ENCODE data around the gene SH3GLB1.
"Not testable (repeated sequence)": the region's sequence is repeated elsewhere in the genome, so short reads cannot be mapped to it uniquely, and the experiment has no call there.

Gene SH3GLB1

GRCh38 chr1:86704458-86704971 lies at the start of gene SH3GLB1:
TSS of gene SH3GLB1 (plus strand) at chr1:86704576. CDS start at chr1:86704900, 324 bp downstream.
- FAIRE-seq = no peak

DNA sequence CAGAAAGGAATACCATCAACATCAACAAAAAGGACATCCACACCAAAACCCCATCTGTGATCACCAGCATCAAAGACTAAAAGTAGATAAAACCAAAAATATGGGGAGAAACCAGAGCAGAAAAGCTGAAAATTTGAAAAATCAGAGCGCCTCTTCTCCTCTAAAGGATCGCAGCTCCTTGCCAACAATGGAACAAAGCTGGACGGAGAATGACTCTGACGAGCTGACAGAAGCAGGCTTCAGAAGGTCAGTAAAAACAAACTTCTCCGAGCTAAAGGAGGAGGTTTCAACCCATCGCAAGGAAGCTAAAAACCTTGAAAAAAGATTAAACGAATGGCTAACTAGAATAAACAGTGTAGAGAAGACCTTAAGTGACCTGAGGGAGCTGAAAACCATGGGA lies 46.0 kb upstream of the SH3GLB1 start:
- FAIRE-seq = not testable (repeated sequence)

DNA sequence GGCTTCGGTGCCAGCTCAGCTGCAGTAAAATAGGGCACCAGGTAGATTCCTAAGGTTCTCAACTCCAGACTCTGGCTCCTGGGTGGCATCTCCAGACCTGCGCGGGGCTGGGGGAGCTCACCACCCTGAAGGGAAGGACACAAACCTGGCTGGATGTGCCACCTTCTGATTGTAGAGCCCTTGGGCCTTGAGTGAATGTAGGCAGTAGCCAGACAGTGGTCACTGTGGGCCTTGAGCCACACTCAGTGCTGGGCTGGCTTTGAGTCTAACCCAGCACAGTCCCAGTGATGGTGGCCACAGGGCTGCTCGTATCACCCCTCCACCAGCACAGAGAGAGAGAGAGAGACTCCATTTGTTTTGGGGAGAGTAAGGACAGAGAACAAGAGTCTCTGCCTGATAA lies 38.0 kb upstream of the SH3GLB1 start:
- no peak for FAIRE-seq

DNA sequence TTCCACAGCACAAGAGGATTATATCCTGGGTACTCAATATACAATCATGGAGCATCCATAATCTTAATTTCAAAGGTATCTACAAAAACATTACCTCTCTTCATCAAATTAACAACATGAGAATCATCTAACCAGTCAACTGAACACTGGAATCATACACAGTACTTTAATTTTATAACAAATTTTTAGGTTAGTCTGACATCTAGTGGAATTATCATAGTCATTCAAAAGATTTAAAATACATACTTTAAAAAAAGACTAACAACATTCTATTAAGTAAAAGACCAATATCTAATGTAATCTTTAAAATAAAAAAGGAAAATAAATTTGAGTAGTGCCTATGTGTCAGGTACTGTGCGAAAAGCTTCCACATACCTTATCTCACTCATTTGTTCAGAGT lies 16.8 kb upstream of the SH3GLB1 start:
- FAIRE-seq = peak; percentile 98

GRCh38 chr1:86692641-86693040 lies 11.7 kb upstream of the SH3GLB1 start:
- FAIRE-seq = no peak

DNA sequence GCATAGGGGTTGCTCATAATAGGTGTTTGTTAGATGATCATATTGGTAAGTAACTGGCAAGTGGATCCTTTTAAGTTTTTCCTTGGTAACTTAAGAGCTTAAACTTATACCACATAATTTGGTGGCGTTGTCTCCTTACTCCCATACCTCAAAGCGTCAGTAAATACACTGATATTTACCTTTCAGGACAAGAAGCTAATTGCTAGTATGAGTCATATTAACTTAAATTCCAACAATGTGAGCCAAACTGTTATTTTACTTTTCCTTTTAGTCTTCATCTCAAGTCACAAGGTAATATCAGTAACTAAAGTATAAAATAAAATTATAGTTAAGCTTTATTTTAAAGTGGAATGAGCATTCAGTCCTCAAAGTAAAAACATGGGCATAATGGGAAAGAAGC lies 9.0 kb upstream of the SH3GLB1 start:
- FAIRE-seq = no peak

- FAIRE-seq = no peak
Measured at GRCh38 chr1:86696522-86696921, 7.9 kb upstream of the SH3GLB1 start.

DNA sequence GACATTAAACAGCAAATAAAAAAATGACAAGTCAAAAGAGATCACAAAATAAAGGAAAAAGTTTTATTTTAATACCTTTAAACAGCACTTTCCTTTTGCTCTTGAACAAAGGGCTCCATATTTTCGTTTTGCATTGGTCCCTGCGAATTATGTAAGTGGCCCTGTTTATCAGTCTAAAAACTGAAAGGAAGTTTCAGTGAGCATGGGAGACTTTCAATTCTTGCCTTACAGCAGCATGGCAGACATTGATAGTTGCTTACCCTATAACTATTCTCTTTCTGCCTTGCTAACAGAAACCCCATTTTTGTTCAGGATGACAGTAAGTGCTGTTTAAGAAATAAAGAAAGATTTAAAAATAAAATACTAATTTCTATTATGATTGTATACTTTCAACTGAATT lies 5.2 kb upstream of the SH3GLB1 start:
- FAIRE-seq = no peak

DNA sequence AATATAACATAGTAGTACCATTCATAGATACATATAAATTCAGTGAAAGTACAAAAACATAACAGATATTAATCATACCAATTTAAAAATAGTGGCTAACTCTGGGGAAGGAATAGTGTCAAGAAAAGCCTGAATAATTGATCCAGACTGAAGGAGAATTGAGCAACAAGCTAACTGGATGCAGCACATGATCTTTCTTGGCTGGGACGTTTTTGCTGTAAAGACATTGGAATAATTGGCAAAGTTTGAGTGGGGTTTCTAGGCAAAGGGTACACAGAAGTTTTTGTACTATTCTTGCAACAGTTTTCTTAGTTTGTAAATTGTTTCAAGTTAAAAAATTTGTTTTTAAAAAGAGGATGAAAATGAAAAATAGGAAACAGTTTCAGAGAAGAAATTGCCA lies 2.6 kb upstream of the SH3GLB1 start:
- no peak for FAIRE-seq

- FAIRE-seq = not testable (repeated sequence)
Measured at GRCh38 chr1:86702954-86703494, 1.4 kb upstream of the SH3GLB1 start.

DNA sequence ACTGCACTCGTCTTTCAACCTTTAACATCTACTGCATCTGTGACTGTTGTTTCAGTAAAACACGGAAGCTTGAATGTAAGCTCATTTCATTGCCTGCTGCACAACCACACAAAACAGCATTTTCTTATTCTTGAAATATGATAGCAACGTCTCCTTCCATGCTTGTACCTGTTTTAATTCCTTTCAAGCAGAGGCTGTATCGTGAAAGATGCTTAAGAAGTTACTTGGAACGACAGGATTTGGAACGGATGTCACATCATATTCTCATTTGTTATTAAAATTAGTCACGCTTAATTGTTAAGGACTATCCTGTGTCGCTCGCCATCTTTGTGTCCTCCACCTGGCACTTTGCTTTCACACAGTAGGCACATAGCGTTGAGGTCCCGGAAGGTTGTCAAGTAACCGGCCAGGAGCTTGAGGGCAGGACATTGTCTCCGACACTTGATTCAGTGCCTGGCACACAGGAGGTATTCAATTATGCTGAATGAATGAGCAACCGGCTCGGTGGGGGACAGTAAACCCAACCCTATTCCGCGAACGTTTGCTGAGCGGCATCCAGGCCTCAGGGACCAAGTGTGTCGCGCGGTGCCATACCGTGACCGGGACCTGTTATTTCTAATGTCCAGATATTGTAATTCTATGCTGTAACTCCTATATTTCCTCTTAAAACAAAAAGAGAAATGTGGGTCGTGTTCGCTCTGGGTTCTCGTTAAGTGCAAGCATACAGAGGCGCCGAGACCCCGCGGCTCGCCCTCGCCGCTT lies 499 bp upstream of the SH3GLB1 start:
- FAIRE-seq = no peak

GRCh38 chr1:86704972-86705664 lies 742 bp downstream of the SH3GLB1 start:
- FAIRE-seq = no peak

DNA sequence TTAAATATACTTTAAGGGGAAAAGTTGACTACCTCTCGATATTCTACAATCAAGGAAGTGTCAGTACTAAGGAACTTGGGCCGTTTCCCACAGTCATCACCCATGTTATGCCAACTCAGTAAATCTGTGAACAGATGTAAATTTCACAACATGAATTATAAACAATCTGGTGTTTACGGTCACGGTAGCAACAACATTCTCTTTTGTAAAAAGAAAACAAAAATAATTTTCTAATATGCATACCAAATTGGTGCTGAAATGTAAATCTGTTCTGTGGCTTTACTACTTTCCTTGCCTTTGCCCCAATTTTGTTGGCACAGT lies 1.2 kb downstream of the SH3GLB1 start:
- no peak for FAIRE-seq

GRCh38 chr1:86706018-86706635 lies 1.8 kb downstream of the SH3GLB1 start:
- FAIRE-seq = no peak

GRCh38 chr1:86708920-86709319 lies 4.5 kb downstream of the SH3GLB1 start:
- no peak for FAIRE-seq

DNA sequence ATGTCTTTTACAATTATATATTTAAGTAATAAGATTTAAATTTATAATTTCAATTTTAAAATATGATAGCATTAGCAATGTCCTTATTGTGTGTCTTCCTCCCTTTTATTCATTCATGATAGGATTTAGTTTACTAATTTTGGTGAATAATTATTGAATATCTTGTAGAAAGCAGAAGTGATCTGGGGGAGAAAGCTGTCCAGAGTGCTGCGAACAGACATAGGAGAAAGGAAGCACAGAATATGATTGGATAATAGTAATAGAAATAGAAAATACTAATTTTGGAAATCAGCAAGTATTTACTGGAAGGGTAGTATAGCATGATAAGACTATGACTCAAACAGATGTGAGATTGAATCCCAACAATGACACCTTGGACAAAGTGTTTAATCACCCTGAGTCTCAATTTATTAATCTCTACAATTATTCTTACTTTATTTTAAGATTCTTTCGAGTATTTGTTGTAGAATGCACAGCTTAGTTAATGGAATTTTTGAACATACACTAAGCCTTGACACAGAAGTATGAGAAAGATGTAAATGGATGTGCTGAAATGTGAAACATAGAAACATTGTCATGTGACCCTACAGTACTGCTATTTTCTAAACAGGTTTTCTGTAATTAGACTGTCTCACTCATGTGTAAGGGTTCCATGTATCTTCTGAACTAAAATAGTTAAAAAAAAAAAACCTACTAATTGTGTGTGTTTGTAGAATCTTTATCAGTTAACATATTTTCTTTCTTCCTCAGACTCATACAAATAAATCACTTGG lies 7.9 kb downstream of the SH3GLB1 start:
- FAIRE-seq = no peak

GRCh38 chr1:86713477-86713876 lies 9.1 kb downstream of the SH3GLB1 start:
- FAIRE-seq = no peak

DNA sequence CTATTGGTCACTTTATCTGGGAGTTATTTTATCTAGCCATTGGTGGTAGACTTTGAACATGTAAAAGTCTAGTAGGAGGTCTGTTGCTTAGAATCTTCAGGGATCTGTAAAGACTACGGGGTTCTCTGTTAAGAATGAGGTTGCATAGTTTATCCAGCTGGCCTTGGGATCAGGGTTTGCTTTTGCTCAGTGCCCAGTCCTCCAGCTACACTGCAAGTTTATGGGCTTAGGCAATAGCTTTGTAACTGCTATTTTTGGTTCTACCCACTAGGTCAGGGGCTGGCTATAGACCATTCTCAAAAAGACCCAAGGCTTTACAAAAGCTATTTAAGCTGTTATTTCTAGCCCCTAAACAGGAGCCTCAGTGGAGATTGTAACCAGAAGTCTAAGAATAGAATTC lies 9.8 kb downstream of the SH3GLB1 start:
- no peak for FAIRE-seq

DNA sequence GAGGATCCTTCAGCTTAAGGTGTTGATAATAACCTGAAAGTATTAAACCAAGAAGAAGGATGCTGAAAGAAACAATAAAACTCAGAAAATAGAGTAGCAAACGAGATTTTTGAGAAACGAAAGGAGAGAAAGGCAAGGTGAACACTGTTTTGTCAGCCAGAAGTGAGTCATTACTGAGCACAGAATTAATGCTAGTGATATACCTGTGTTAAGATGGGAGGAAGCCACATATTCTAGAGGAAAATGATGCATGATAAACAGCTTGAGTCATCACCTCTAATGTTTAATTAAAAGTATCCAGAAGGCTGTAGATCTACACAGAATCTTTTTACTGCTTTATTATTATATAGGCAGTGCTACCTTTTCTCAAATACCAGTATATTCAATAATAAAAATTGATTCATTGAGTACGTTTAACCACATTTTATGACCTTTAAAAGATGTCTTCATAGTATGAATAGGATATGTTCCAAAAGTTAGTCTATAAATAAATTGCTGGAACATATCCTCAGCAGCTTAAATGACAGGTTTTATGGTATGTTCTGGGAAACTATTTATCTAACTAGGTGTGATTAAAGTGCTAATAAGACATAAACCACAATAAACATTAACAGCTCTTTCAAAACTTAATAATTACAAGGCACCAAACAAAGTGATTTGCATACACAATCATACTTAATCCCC lies 10.3 kb downstream of the SH3GLB1 start:
- FAIRE-seq = no peak

- FAIRE-seq = no peak
Measured at GRCh38 chr1:86718786-86719185, 14.4 kb downstream of the SH3GLB1 start.

DNA sequence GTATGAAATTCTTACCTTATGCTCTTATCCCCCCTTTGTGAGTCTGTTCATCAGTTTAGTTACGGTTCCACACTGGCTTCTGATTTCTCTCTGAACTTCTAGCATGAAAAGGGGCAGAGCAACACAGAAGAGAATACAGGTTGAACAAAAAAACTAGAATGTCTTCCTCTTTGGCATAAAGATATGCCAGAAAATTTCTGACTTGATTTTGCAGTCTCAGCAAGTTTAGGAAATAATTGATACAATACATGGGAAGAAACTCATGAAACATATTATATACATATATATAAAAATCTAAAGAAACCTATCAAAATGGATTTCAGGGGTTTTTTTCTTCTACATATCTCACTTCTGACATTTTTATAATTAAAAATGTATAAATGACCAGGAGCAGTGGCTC lies 27.0 kb downstream of the SH3GLB1 start:
- no peak for FAIRE-seq

DNA sequence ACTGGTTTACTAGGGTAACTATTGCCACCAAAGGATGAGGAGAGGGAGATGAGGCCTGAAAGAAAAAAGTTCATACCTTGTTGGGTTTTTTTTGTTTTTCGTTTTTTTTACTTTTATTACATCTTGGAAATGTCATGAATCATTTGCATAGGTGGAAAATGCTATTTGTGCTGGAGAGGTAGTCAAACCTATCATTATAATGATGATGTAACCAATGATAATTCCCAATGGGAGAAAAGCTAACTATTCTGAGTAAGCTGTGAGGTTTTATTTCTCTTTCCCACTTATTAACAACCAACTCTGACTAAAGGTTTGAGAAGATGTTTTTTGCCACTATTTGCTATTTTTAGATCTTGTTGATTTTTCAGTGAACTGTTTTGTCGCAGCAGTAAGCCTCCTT lies 29.0 kb downstream of the SH3GLB1 start:
- no peak for FAIRE-seq

All from A204.1 (cell line).